GM18868 (cell line): ENCODE results near the gene MRPS27.
A peak's percentile ranks its signal among the peaks of the same experiment; 100 is the strongest.

Experiments
- ATAC-seq: cut with Tn5 transposase; IDR thresholded peaks from one replicate; pipeline ENCODE4 v1.9.1; 2021; ENCODE audit warnings: mild to moderate bottlenecking, moderate library complexity; ENCODE audit not compliant: unreplicated experiment

Gene MRPS27

DNA sequence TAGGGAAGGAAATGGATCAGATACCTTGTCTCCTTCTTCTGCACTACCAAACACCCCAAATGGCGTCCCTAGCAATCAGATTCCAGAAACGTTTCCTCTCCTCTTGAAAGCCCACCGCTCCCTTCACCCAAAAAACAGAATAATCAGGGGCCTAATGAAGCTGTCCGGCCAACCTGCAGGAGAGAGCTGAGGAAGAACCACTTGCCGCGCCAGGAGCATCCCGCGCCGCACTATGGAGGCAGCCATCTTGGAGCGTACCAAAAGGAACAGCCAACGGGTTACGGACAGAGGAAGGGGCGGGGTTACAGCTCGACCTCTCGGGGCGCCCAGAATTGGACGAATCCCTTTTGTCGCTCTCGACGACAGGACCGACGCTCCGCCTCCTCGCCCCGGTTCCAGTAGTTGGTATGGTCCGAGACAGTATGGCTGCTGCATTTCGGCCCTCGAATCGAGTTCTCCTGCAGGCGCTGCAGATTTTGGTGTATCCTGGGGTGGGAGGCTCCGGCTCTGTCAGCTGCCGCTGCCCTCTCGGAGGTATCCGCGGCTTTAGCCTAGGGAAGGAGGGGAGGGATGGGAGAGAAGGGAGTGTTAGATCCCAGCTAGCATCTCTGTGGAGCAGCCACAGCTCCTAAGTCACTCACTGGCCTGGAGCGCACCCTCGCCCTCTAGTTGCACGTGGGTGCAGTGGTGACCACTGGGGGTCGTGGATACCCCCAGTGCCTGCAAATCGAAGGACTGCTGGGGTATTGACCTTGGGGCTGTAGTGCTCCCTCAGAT is at the start of gene MRPS27, which contains the start of gene PTCD2:
Gene MRPS27 (minus strand): TSS at position 265 of the 777 bp plus-strand sequence. CDS start 19 bp downstream, at position 246.
Gene PTCD2 (plus strand): TSS at position 398 of the 777 bp plus-strand sequence. CDS start 10 bp downstream, at position 408.
- peak; percentile 99 for ATAC-seq

DNA sequence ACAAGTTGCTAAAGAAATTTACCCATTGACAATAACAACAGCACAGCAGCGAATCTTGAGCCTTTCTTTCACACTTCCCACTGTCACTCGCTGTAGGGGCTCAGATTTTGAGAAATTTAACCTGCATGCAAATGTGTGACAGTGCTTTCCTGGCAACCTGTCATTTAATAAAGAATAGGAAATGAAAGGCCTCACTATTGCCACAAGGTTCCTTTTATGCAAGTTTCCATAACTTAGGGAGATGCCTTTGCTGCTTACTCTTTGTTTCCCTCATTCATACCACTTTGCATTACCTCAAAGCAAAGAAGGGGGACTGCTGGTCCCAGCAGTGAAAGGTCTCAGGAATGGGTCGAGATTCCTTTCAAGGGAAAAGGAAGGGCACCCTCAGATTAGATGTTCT is 49.7 kb upstream of the MRPS27 start:
- ATAC-seq, result no peak

DNA sequence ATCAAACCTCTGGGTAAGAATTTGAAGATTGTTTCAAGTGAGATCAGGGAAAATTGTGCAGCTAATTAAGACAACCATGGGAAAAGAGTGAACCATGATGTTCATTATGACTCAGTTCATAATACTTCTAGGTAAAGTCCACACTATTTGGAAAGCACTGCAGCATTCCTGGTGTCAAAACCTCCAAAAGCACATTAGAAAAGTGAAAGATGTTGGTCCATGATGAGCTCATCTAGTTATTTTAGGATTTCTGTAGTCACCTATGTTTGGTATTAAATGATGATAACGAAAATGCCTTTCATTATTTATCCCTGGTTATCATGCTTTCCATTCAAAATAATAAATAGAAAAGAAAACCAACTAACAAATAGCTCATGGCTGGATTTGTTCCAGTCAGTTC is 49.3 kb upstream of the MRPS27 start:
- ATAC-seq, result no peak

DNA sequence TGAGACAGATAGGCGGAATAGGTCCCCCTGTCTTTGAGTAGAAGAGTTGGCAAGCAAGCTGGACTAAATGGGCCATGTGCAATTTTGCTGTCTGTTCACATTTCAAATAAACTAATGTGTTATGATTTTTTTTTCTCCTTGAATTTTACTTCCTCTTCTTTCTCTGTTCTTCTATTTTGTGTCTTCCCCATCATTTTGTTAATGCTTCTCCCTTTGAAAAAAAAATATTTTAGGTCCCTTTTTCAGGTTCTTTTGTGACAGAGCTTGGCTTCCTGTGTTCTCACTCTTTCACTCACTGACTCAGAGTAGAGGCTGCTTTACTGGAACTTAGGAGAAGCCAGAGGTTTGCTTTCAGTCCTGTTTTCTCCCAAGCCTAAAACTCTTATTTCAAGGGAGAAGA is 48.2 kb upstream of the MRPS27 start:
- ATAC-seq, result no peak

DNA sequence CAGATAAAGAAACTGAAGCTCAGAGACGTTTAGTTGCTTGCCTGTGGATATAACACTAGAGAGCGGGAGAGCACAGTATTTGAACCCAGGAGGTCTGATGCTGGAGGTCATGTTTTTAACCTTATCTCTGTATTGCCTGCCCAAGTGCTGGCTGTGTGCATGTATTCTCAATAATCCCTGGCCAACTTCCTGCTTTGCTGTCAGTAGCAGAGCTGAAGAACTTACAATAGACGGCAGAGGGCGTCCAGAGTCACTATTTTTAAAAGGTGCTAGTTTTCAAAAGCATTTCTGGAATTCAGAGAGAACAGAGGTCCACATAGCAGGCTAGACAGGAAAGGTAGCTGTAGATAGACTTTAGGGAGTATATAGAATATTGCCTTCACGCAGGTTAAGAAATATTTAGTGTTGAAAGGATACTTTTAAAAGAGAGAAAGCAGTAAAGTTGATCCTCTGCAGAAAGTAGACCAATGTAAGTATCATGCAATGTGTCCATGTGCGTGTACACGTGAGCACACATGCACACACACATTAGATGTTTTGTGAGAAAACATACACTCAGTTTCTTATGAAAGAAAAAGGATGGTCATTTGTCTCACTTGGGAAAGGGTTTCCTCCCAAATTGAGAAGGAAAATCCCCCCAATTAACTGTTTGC is 46.4 kb upstream of the MRPS27 start:
- ATAC-seq, result peak; percentile 77

DNA sequence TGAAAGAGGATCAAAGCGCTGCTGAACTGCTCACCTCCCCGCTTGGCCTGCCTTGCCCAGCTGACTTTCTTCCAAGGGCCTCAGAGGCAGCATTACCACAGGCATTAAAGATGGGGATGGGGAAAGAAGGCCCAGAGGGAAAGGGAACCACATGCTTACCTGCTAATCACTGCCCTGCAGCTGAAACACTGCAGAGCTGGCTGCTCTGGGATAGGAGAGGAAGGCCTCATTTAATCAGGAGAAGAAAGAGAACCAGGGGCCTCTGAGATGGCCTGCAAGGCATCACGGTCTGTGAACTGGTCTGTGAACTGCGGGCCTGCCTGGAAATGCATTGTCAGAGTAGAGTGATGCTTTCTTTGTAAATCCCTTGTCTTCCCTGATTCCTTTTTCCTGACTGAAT is 44.9 kb upstream of the MRPS27 start:
- no peak for ATAC-seq

DNA sequence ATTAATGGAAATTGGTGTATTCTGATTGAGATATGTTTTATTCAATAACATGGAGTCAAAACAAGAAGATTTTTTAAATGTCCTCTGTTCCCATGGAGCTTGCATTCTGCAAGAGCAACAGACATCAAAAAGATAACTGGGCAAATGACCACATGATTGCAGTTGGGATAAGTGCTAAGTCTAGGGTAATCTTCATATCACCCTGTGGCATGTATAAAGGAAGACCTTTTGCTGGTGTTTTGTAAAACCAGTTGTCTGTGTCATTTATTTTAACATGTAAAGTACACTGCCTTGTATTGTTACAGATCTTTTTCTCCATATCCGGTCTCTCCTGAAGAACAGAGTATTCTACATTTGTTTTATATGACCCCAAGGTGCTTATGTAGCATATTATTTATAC is 44.1 kb upstream of the MRPS27 start:
- ATAC-seq, result no peak

DNA sequence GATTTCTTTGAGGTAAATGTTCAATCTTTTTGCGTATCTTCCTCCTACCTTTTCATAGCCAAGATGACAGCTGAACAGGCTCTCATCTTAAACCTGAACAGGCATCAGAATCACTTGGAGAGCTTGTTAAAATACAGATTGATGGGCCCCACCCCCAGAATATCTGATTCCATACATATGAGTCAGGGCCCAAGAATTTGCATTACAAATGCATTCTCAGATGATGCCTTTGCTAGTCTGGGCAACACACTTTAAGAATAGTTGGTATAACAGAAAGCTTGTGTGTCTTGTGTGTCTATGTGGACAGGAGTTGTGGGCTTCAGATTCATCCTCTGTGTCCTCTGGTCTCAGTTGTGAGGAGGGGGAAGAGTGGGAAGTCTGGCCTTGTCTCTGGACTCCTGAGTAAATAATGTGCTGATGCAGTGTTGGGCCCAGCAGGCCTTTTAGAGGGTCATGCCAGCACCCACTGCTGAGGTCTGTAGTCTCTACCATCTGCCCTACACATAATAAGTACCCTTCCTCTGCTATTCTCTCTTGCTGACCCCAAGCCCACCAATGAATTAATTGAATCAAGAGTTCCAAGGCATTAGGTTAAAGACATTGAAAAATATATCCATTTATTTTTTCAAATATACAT is 43.2 kb upstream of the MRPS27 start:
- ATAC-seq, result no peak

DNA sequence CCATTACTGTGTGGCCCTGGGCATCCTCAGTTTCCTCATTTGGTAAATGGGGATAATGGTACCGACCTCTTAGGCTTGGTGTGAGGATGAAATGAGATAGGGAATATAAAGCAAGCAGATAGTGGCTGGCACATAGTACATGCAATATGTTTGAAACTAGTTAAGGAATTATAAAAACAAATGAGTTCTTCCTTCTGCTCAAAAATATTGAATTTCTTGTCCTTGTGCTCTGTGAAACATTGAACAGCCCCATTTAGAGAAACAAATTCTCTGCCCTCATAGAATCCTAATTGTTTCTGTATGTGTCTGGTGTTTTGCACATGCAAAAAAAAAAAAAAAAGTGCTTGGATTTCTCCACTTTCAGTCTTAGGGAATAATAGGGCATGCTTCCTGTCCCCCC is 39.8 kb upstream of the MRPS27 start:
- ATAC-seq, result no peak

DNA sequence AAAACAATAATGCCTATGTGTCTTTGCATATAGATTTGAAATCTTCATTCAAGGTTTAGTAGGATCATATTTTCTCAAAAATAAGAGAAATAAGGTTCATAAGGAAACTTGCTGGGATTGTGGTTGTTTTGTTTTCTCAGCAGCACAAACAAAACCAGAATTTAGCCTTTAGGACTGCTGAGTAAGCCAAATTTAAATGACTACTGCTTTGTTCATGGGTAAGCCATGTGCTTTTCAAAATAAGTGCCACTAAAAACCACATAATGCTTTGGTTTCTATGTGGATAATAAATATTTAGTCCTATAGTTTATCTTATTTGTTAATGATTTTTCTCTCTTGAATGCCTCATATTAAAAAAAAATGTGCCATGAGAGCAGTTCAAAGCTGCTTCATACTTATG is 38.9 kb upstream of the MRPS27 start:
- no peak for ATAC-seq

DNA sequence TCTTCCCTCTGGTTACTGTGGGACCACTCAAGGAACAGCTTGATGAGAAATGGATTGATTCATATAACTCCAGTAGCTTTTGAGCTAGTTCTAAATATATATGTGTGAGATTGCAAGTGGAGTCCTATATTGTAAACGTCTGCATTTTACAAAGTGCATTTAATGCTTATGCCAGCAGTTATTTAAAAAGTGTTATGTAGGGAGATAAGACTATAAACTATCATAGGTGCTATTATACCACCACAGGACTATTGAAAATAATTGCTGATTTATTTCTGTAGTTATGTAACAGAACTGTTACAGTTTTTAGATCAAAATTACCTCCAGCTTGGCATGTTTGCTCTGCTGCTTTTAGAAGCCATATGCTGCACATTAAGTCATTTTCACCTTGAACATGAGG is 36.3 kb upstream of the MRPS27 start:
- ATAC-seq, result no peak

DNA sequence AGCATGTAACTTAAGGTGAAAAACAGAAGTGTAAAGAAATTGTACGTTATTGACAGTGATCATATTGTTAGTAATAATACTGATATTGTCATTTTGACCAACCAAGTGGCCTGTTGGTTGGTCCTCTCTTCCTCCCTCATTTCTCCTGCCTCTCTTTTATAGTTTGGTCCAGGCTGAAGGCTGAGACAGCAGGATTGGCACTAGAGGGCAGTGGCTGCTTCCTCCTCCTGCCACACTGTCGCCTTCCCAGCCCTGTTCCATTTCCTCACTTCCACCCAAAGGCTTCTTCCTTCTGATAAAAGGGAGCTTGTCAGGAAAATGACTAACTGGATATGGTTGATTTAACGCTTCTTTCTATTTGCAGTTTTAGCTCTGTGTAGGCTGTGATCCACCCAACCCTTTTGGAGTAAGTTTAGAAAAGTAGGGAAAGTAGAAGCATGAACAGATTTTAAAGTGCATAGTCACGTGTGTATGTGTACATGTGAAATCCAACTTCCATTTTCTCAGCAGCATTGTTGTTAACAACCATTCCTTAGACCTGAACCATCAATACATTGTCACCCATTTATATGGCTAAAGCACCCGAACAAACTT is 35.8 kb upstream of the MRPS27 start:
- no peak for ATAC-seq

DNA sequence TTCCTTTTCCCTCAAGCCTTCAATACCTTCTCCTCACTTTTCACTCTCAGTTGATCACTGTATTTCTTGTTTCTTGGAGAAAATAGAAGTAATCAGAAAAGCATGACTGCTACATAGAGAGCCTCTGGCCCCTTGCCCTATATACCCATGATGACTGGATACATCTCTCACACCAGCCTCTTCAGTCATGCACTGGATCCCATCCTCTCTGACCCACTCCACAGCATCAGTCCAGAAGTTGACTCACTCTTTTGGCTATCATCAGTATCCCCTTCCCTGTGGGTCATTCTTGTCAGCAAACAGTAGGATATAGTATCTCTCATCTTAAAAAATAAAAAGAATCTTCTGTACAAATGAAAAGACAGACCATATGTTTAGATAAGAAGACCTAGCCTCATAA is 33.0 kb upstream of the MRPS27 start:
- ATAC-seq, result no peak

DNA sequence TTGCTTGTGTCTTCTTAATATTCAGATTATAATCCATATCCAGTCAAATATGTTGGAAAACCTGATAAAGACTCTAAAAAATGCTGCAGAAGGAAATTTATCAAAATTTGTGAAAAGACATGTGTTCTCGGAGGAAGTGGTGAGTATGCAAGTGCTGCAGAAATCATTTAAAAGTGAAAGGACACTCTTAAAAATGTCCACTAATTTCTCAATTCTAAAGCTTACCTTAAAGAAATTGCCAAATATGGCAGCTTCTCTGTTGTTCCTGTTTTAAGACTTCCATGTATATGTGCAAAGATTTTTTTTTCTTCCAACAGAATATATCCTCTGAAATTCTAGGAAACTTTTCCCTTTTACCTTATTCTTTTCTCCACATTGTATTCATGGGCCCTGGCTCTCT is 32.6 kb upstream of the MRPS27 start:
- ATAC-seq, result no peak

DNA sequence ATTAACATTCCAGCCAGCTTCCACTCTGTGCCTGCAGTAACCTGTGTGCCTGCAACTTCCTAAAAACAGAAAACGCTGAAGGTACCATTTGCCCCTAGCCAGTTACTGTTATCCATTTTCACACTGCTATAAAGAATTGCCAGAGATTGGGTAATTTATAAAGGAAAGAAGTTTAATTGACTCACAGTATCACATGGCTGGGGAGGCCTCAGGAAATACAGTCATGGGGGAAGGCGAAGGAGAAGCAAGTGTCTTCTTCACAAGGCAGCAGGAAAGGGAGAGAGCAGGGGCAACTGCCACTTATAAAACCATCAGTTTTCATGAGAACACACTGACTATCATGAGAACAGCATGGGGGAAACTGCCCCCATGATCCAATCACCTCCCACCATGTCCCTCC is 31.3 kb upstream of the MRPS27 start:
- no peak for ATAC-seq

DNA sequence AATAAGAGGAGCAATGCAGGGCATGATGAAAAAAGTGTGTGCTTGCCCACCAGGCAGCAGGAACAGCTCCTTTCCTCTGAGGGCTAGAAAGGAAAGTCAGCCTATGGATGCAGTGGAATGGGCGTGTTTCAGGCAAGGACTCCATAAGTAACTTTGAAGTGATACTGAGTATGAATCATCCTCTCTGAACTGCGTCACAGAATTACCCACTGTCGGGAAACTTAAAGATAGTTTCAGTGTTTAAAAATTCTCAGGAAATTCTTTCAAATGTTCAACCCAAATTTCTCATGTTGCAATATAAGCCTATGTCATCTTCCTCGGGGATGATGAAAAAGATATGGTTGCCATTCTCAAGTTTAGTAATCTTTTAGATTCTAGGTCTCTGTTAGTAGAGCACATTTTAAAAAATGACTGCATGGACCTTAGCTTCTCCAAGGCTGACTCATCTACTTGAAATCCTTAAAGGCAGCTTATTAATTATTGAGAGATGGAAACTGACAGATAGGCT is 27.8 kb upstream of the MRPS27 start:
- no peak for ATAC-seq

DNA sequence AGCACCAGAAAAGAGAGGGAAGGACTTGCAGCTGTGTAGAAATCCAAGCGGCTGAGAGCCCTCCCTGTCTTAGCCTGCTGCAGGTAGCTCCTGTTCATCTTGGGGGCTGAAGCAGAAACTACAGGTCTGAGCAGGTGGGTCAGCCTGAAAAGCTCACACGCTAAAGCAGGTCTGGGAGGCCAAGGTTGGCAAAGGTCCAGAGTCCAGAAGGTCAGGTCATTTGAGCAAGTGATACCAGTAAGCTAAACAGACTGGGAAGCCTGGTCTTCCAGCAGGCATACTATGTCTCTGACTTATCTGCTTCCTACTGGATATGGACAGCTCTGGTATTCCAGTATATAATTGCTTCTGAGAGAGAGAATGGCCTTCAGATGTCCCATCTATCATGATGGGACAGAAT is 26.4 kb upstream of the MRPS27 start:
- ATAC-seq, result no peak

DNA sequence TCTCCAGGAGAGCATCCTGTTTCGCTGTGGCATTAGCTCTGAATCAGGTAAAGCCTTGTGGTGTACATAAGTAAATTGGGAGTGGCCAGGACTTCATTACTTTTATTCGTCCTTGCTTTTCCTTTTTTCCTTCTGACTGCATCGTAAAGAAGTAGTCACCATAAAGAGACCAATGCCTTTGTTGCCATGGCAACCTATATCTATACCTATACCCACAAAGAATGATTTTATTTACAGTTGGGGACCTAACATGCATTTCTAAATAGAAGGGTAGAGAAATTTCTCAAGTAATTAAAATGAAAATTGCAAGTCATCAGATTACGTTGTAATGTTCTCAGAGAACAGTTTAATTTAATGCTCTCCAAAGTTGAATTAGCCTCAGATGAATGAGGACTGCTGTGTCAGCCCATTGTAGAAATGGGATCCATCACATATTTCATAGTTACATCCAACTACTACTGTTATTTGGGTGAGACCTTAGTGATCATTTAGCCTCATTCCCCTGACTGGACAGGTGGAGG is 18.7 kb upstream of the MRPS27 start:
- ATAC-seq, result no peak

DNA sequence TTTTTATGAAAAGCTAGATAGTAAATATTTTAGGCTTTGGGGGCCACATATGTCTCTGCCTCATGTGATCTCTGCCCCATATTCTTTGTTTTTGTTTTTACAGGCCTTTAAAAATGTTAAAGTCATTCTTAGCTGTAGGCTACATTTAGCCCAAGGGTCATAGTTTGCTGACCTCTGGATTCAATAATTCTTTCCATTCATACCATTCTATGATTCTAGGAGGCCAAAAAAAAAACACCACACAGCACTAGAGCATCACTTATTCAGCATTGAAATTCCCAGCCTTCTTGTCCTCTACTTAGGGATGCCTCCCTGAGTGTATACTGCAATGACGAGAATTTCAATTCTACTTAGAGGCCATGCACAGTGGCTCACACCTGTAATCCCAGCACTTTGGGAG is 17.1 kb upstream of the MRPS27 start:
- ATAC-seq, result no peak

DNA sequence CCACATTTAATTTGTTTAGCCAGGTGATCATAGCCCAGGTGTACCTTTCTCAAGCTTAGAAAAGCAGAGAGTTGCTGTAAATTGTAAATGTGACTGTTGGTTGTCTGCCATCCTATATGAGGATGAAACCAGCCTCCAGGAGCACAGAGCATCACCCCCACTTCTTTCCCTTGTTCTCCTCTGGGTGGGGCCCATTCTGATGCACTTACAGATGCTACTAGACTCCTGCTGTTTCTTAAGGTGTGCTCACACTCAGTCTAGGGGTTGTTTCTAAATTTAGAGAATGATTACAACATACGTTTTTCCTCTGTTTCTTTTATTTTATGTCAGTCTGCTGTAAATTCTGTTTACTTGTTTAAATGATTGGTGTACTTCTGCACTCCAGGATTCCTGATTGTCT is 10.7 kb upstream of the MRPS27 start:
- no peak for ATAC-seq

DNA sequence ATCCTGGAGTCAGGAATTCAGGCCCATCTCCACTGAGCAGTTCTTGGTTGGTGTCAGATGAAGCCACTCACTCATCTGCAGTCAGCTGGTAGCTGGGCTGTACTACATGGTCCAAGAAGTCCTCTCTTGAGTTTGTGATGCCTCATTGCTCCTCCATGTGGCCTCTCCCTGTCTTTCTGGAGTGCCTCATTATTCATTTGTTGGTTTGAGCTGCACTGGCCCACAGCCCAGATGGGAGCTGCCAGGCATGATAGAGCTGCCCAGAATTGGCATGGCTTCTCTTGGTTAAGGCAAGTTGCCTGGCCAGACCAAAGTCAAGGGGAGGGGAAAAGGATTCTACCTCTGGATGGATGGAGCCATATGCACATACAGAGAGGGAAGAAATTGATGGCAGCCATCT is 8.1 kb upstream of the MRPS27 start:
- ATAC-seq, result no peak
